Activated T-cell treated with anti-CD3 and anti-CD28 coated beads, Interleukin-2, amount 50 U/mL, for 1 hour (primary cell): ENCODE measurements around the gene CMKLR1.

Source experiments
- DNase-seq: peaks from one replicate; pipeline ENCODE4 v3.0.0-alpha.2; 2020

Gene CMKLR1

DNA sequence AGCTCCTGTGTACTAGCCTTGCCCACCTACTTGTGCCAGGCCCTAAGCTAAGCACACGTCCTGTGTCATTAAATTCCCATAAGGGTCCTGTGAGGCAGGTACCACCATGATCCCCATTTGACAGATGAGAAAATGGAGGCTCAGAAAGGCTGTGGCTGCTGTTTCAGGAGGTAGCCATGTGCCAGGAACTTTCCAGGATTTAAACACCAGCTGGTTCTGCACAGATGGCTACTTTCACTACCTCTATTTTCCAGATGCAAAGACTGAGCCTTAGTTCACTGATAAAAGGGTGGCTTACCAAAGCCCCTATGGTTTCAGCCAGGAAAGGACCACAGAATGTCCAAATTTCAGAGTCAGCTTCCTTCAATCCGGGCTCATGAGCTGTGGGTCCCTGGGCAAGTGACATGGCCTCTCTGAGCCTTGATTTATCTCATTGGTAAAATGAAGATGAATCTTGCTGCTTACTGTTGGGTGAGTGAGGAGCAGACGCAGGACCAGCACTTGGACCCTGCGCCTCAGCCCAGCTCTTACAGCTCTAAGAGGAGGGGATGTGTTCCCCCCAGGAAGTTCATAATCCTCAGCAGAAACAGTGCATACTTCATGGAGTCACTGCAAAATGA is 23.5 kb downstream of the CMKLR1 start:
- DNase-seq = no peak

DNA sequence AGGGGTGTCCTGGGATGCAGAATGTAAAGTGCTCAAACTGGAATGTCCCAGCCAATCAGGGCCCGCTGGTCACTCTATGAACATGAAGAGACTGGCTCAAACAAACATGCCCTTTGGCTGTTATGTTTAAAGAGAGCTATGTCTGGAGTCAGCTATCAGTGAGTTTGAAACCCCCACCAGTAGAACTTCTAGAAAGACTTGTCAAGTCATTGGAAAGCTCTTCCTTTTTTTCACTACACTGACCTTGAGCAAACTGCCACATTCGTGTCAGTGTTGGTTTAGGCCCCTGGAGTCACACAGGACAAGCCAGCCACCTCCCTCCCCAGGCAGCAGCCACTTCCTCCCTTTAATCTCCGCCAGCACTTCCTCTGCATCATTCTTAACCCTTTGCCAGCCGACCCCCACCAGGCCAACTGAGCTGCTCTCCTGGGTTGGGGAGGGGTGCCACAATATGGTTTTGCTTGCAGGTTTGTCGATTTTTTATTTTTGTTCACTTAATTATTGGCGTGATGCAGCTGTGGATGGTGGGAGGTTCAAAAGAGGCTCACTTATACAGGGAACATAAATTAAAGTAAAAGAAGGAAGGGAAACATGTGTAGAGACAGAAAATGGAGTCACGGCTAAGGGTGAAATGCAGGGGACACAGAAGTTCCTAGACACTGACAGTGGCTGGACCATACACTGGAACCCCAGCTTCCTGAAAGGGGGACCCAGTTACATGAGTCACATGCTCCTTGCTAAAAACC is 25.3 kb downstream of the CMKLR1 start:
- DNase-seq = no peak

DNA sequence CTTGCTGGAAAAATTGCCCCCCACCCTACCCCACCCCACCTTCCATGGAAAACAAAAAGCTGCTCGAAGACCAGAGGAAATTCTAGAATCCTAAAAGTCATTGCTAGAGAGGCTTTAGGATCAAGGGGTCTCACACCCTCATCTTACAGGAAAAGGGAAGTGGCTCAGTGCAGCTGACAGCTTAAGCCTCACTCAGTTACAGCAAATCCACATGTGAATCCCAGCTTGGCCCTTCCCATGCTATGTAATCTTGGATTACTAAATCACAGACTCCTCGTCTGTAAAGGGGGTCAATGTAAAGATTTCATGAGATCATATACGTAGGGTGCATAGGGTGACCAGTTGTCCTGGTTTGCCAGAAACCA is 25.9 kb downstream of the CMKLR1 start:
- no peak for DNase-seq

DNA sequence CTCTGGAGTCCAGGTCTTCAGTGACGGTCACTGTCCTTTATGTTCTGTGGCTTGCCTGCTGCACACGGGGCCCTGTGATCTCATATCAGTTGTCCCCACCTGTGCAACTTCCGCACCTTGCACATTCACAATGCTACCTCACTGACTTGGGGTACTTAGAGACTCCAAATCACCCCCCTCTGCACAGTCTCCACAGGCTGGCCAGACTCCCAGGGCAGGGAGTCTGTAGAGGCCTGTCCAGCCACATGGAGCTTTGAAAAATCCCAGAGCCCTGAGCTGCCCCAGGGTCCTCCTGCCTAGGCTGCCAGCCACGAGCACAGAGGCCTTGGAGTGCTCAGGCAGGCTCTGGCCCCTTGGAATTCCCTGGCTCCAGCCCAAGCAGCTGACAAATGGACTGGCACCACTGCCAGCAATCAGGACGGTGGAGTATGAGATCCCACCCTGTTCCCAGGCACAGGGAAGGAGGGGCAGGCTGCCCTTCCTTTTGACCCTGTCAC is 26.4 kb downstream of the CMKLR1 start:
- DNase-seq = no peak

DNA sequence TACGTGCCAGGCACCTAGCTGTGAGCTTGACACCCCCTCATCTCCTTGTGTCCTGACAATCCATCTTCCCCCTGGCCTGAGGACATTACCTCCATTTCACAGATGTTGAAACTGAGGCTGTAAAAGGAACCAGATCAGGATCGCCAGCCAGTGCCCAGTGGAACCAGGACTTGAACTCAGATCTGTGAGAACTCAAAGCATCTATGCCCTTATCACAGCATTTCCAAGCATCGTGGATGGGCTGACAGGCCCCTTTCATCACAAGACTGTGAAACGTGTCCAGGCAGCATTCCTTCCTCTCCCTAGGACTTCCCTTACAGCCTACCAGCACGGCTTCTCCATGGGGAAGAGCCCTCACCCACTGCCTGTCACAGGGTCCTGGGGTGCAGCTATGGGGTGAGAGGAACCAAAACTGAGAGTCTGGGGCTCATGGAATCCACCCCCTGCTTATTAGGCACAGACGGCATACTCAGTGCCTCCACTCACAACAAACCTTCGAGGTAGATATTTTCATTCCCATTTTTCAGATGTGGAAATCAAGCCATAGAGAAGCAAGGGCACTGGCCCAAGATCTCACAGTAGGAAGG is 26.9 kb downstream of the CMKLR1 start:
- no peak for DNase-seq

DNA sequence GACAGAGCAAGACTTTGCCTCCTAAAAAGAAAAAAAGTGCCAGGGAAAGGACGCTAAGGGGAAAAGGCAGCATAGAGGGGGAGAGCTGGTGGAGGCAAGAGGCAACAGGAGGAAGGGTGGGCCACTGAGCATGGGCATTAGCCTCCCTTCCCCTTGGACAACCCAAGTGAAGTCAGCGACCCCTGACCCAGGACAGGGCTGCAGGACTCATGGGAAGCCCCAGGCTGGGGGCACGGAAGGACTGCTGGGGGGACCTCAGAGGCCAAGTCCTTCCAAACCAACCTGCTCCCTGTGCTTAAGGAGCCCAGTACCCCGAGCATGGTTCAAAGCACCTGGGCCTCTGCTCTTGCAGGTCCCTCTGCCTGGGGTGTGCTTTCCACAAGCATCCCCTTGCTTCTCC is 27.5 kb downstream of the CMKLR1 start:
- DNase-seq = no peak

DNA sequence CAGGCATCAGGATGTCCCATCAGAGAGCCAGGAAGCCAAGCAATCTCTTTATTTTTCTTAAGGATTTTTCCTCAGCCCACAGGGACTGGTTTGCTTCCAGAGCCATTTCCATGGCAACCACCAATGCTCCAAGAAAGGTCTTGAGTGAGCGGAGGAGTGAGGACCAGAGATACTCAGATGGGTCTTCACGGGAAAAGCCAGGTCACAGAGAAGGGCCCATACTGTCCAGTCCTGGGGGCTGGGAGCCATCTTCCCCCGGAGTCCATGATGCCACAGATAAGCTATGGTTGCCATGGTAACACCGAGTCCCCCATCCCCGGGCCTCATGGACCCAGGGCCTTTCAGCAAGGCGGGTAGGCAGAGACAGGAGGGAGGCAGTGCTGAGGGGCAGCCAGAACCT is 28.6 kb downstream of the CMKLR1 start:
- no peak for DNase-seq

DNA sequence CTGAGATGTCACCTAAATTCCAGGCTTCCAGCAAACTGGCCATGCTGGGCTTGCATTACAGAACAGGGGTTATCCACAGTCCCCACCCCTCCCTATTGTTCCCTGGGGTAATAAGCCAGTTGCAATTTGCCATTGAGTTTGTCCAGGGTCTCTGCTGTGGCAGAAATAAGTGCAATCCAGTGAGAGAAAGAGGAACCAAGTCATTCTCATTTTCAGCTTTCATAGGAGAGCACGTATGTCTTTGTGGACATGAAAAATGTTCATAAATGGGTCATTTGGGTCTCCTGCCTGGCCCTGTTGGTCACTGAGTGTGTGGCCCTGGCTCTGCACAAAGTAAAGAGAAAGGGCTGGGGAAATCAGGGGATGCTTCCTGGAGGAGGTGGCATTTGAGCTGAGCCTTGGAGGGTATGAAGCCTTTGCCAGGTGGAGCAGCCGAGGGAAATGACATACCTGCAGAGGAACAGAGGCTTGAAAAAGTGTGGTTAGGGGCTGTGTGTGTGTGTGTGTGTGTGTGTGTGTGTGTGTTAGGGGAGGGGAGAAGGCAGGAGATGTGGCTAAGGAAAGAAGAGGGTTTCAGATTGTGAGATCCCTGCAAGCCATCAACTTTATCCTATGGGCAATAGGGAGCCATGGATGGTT is 29.3 kb downstream of the CMKLR1 start:
- DNase-seq = no peak

DNA sequence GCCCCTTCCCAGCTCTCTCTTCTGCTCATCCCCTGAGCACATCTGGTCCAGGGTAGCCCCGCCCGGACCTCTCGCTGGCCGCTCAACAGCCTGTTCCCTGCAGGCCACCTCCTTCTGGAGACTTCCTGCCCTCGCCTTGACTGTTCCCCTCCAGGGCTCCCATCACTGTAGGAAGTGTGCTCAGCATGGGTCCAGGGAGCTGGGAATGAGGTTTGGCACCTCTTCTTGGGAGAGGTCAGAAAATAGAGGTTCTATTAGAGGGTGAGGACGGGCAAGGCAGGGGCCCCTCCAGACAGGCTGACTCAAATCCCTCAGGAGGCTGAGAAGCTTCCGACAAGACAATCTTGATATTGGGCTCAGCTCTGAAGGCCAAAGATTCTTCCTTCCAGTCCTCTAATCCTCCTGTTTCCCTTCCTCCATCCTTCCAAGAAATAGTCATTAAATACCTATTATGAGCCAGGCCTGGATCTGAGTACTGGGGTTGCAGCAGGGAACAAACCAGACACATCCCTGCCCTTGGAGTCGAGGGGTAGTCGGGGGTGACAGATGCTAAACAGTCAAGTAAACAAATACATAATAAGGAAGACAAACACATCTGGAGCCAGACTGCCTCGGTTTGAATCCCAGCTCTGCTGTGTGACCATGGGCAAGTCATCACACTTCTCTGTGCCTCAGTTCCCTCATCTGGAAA is 30.6 kb downstream of the CMKLR1 start:
- no peak for DNase-seq

DNA sequence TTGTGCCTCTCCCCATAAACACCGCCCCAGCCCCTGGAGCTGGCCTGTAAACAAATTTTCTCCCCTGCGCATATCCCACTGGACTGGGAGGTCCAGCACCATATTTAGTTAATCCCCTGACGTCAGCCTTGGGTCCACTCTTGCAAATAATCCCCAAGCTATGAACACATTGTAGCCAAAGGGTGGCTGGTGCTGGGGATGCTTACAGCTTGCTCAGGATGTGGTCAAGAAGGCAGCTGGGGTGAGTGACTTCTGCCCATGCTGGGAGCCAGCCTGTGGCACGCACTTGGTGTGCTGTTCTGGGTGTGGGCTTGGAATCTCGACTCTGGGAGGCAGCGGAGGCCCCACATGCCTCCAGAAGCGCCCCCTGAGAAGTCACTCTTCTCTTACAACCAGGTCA is 32.1 kb downstream of the CMKLR1 start:
- no peak for DNase-seq

DNA sequence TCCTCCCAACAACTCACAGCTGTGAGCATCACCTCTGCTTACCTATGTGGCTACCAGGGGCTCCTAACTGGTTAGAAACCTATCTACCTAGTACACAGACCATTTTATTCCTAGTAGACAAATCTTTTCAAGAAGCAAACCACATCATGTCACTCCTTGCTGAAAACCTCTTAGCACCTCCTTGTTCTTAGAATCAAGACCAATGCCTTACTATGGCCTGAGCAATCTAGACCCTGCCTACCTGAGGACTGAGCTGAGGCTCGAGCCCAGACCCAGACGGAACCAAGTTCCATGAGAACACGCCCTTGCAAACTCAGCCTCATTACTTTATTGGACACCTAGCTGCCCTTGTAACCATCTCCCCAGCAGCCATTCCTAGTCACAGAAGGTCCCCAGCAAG is 32.6 kb downstream of the CMKLR1 start:
- DNase-seq = no peak

DNA sequence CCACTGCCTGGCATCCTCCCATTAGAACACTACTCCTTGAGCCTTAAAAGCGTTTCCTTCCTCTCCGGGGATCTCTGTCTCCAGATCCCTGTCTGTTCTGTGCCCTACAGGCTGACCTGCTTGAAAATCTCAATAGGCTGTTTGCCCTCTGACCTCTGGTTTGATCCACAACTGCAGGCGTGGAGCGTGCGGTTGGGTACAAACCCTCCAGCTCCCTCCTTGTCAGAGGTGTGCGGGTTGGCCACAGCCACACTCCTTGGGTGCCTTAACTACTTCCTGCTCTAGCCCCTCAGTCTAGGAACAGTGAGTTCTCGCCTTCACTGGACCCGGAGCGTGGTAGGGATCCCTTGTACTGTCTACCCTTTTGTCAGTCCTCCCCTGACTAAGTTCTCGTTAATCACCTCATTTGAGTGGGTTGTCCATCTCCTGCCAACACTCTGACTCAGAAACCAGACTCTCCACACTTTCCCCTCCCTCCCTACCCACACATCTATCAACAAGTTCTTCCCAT is 33.1 kb downstream of the CMKLR1 start:
- no peak for DNase-seq

DNA sequence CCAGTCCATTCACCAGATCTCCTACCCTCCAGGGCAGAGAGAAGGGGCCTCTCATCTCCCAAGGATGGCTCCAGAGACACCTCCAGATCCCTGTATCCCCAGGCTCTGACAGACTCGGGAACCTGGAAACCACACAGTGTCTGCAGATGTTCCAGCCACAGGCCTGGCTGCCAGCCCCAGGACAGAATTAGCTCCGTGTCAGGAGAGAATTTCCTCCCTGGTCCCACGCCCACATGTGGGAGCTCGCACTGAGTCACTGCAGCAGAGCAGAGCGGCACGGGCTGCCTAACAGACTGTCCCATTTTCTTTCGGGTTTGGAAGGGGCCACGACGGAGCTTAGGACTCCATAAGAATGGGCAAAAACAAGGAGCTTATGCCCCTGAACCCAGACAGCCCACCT is 33.6 kb downstream of the CMKLR1 start:
- no peak for DNase-seq

DNA sequence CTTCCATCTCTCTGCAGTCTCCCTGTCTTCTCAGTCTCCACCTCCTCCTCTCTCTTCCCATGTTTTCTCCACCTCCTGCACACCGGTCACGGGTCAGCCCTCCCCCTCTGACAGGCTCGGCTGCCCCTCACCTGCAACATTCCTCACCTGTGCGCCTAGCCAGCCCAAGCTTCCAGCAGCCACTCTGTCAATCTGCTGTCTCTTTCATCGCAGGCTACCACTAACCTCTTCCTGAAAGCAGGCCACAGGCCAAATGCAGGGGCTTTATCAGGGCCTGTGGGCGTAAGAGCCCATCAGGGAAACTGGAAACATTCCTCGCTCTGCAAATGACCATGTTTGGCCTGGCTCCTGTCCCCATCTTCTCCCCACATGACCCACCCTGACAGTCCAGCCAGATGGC is 34.5 kb downstream of the CMKLR1 start:
- no peak for DNase-seq

DNA sequence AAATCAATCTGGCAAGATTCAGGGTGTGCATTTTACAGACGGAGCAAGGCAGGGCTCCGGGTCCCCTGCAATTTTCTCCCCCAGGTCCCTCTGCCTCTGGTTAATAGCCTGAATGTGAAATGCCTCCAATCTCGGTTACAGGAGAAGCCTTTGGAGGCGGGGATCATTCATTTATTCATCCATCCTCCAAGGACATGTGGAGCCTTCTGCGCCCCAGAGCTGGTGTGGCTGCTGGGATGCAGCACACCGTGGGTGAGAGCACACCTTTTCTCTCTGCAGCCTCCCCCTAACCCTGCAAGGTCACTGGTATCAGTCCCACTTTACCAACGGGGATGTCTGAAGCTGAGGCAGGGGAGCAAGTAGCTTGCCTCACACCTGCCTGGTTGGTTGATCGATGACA is 35.4 kb downstream of the CMKLR1 start:
- no peak for DNase-seq

DNA sequence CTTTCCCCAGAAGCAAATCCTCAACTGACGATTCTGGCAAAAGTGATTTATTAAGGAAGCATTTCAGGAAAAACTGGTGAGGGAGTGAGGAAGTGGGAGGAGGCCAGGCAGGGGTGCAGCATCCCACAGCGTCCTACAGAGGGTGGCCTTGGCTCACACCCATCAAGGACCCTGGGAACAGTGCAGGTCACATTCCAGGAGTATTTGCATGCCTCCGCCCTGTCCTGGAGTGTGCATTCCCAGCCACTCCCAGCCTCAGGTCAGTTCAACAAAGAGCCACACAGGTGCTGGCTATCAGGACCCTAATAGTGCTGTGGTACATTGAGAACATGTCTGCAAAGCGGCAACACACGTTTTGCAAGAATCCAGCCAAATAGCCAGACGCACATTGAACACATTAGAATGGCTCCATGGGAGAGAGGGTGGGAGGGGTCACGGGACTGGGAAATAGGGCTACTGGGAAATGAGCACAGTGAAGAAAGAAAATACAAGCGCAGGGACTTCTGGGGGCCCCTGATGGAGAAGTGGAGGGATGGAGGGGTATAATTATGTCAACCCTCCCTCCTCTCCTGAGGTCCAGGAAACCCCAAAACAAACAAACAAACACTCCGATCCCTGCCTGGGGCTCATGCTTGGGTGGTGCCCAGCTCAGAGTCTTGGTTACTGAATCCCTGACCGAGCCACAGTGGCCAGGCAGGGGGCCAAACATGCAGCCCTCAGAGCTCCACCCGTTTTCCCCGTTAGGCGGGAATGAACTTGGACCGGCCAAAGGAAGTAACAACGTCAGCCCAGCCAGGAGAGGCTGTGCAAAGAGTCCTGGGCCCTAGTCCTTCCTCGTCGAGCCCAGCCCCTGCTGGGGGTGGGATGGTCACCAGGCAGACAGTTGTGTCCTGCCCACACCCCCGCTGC is 36.5 kb downstream of the CMKLR1 start:
- no peak for DNase-seq

DNA sequence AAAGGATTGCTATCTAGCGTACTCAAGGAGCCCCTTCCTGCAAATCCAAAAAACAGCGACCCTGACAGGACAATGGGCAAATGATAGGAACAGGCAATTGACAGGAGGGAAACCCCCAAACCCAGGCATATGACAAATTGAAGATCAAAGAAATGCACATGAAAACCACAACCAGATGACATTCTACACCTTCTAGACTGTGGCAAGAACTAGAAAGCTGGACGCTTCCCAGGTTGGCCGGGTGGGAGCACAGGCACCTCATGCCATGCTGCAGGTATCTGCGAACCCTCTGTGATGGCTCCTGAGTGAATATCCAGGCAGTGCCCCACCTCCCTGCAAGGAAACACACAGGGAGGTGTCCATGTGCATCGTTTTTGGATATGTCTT is 37.1 kb downstream of the CMKLR1 start:
- no peak for DNase-seq

DNA sequence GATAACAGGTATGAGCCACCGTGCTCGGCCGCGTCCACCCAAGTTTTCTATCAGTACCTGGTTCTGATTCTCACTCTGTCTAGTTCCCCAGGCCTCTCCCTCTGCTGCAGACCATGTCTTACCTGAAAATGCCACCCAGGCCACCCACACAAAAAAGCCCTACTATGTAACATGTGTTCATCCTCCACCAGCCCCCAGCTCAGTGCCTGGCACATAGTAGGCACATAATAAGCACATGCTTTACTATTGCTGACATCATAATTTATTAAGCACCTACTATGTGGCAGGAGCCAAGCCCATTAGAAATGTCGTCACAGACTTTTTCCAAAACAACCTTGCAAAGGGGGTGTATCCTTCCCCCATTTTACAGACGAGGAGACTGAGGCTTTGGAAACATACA is 37.8 kb downstream of the CMKLR1 start:
- no peak for DNase-seq

DNA sequence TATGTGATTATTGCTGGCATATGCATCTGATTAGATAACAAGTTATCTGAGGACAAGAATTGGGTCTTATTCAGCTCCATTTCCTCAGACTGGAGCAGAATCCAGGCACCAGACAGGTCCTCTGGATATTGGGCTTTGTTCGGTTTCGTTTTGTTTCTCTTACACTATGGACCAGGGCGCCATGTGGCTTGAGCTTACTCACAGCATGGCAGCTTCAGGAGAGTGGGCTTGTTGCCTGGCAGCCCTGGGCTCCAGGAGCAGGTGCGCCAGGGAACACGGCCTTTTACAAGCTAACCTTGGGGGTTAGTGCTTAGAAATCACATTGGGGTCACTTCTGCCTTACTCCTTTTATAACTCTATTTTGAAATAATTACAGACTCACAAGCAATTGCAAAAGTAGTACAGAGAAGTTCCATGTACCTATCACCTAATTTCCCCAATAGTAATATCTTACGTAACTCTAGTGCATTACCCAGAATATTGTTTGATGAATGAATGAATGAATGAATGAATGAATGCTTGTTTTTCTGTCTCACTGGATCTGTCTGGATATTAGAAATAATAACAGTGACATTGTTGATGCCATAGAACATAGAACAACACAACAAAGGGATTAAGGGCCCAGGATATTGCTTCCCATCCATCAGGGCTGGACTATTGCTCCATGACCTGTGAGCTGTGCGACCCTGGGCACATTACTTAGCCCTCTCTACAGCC is 39.0 kb downstream of the CMKLR1 start:
- DNase-seq = no peak

DNA sequence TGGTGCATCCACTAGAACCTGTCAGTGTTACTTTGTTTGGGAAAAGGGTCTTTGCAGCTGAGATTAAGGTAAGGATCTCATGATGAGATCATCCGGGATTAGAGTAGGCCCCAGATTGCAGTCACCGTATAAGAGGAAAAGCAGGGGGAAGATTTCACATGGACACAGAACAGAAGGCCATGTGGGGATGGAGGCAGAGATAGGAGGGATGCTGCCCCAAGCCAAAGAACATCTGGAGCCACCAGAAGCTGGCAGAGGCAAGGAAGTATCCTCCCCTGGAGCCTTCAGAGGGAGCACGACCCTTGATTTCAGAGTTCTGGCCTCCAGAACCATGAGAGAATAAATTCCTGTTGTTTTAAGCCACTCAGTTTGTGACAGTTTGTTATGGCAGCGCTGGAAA is 39.6 kb downstream of the CMKLR1 start:
- DNase-seq = no peak

DNA sequence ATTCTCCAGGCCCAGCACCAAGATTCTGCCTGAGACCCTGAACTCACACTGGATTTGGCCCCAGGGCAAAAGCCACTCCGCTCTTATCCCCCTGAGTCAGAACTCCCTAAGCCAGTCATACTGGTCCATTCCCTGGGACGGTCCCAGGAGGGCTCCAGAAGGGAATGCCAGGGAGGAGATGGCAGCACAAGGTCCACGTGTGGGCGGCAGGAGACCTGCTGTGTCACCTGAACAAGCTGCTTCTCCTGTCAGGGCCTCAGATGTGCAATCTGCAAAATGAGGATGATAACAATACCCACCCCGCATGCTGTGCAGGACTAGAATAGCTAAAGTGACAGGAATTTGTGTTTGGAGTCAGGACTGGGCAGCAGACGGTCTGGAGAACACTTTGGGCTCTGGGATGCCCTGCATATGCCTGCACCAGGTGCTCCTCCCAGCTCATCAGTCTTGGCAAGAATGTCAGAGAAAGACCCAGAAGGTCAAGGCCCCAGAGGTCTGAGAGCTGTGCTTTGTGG is 40.3 kb downstream of the CMKLR1 start:
- no peak for DNase-seq
